Measurements from ENCODE around the gene MRPL36.
"Not testable (repeated sequence)": the region's sequence is repeated elsewhere in the genome, so short reads cannot be mapped to it uniquely, and the experiment has no call there.

The MRPL36 gene

GRCh38 chr5:1814183-1815020 is 14.8 kb upstream of the MRPL36 start:
- no peak for DNase-seq

- DNase-seq, result no peak
These were observed 11.0 kb upstream of the MRPL36 start for GRCh38 chr5:1810581-1811101.

- no peak for DNase-seq
These were observed 9.9 kb upstream of the MRPL36 start for GRCh38 chr5:1809416-1810035.

- no peak for DNase-seq
These were observed 8.8 kb upstream of the MRPL36 start for GRCh38 chr5:1808439-1808838.

GRCh38 chr5:1807451-1808185 is 8.0 kb upstream of the MRPL36 start:
- DNase-seq, result no peak

GRCh38 chr5:1806974-1807373 is 7.3 kb upstream of the MRPL36 start:
- no peak for DNase-seq

GRCh38 chr5:1806199-1806598 is 6.6 kb upstream of the MRPL36 start:
- DNase-seq, result no peak

GRCh38 chr5:1805736-1806135 is 6.1 kb upstream of the MRPL36 start:
- no peak for DNase-seq

GRCh38 chr5:1805326-1805725 is 5.7 kb upstream of the MRPL36 start:
- DNase-seq, result no peak

- DNase-seq, result no peak
These were observed 4.5 kb upstream of the MRPL36 start for GRCh38 chr5:1804001-1804690.

- no peak for DNase-seq
These were observed 3.6 kb upstream of the MRPL36 start for GRCh38 chr5:1803192-1803591.

- DNase-seq, result no peak
These were observed 2.3 kb upstream of the MRPL36 start for GRCh38 chr5:1801967-1802295.

GRCh38 chr5:1801222-1801966 is 1.8 kb upstream of the MRPL36 start, which contains the start of gene NDUFS6:
TSS of gene NDUFS6 (plus strand) at chr5:1801407. CDS start at chr5:1801418, 11 bp downstream.
- DNase-seq, result peak in 1 of 2 experiments; percentile 80

- DNase-seq, result peak in 1 of 2 experiments; percentile 79
These were observed 1.0 kb upstream of the MRPL36 start for GRCh38 chr5:1800472-1801221.

- no peak for DNase-seq
These were observed 481 bp downstream of the MRPL36 start for GRCh38 chr5:1799110-1799601.

- not testable (repeated sequence) for DNase-seq
These were observed 1.0 kb downstream of the MRPL36 start for GRCh38 chr5:1798589-1798988.

GRCh38 chr5:1797855-1798254 is 1.8 kb downstream of the MRPL36 start:
- no peak for DNase-seq

GRCh38 chr5:1797103-1797800 is 2.4 kb downstream of the MRPL36 start:
- no peak for DNase-seq

GRCh38 chr5:1796371-1797102 is 3.1 kb downstream of the MRPL36 start:
- no peak for DNase-seq

- no peak for DNase-seq
These were observed 3.7 kb downstream of the MRPL36 start for GRCh38 chr5:1795931-1796330.
